Measurements from ENCODE around the gene TWF1.
A peak's percentile ranks its signal among the peaks of the same experiment; 100 is the strongest.
"Not testable (repeated sequence)": the region's sequence is repeated elsewhere in the genome, so short reads cannot be mapped to it uniquely, and the experiment has no call there.

The TWF1 gene

GRCh38 chr12:43805860-43806736 lies at the start of gene TWF1:
TWF1 (minus strand) TSS chr12:43806317; CDS start chr12:43806245, 72 bp downstream.
- DNase-seq (ENCODE audit: low read depth in 2 of 2) = peak; percentile 56 to 84

DNA sequence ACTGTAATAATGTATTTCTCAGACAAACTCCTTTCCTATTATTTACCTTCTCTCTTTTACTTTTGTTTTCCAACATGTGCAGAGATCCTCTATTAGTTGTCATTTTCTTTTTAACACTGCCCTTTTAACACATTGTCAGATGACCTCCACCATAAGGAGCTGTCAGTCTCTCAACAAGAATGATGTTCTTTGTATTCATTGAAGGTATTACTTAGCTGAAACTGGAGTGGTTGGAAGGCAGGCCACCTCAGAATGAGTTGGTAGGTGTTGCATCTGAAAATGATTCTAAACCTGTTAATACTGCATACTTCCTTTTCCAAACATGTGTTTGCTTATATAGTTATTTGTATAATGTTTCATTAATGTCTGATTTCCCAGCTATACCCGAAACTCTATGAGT lies 46.6 kb upstream of the TWF1 start:
- DNase-seq (ENCODE audit: low read depth in 2 of 2) = no peak

DNA sequence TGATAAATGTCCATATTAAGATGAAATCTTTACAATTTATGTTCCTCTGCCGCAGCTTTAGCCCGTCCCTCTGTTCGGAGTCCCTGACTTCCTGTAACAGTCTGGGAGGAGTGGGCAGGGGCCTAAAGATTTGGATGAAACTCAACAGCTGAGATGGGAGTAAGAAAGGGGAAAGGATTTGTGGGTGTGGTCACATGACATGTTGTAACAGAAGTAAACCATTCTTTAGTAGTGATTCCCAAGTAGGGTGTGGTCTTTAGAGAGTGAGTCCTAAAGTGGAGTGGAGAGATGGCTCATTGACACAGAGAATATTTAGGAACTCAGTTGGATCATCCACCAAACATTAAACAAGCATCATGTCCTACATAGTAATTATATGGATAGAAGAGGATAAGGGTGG lies 42.7 kb upstream of the TWF1 start:
- DNase-seq (ENCODE audit: low read depth in 2 of 2) = no peak

DNA sequence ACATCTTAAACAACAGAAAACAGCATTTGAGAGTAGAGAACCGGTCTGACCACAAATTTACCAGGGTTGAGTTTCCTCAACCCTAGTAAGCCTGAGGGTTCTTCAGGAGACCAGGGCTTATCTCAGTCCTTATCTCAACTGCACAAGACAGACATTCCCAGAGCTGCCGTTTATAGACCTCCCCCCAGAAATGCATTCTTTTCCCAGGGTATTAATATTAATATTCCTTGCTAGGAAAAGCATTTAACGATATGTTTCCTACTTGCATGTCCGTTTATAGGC lies 42.0 kb upstream of the TWF1 start:
- no peak for DNase-seq (ENCODE audit: low read depth in 2 of 2)

GRCh38 chr12:43847425-43848225 lies 41.5 kb upstream of the TWF1 start:
- DNase-seq (ENCODE audit: low read depth in 2 of 2) = not testable (repeated sequence)

GRCh38 chr12:43842259-43842658 lies 36.1 kb upstream of the TWF1 start:
- no peak for DNase-seq (ENCODE audit: low read depth in 2 of 2)

DNA sequence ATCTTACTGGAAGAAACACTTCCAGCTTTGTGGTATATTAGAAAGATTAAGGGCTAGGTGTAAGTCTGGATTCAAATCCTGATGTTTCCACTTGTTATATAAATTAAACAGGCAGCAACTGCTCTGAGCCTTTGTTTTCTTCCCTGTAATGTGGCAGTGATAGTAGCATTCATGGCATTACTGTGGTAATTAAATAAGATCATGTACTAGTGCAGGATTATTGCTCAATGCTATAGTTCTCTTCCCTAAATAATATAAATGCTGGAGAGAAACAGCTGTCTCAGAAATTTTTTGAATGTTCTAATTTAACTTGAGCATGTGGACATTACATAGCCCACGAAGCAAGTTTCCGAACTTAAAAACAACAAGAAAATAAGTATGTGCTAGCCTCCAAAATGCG lies 35.1 kb upstream of the TWF1 start:
- no peak for DNase-seq (ENCODE audit: low read depth in 2 of 2)

GRCh38 chr12:43840338-43840737 lies 34.2 kb upstream of the TWF1 start:
- DNase-seq (ENCODE audit: low read depth in 2 of 2) = no peak

DNA sequence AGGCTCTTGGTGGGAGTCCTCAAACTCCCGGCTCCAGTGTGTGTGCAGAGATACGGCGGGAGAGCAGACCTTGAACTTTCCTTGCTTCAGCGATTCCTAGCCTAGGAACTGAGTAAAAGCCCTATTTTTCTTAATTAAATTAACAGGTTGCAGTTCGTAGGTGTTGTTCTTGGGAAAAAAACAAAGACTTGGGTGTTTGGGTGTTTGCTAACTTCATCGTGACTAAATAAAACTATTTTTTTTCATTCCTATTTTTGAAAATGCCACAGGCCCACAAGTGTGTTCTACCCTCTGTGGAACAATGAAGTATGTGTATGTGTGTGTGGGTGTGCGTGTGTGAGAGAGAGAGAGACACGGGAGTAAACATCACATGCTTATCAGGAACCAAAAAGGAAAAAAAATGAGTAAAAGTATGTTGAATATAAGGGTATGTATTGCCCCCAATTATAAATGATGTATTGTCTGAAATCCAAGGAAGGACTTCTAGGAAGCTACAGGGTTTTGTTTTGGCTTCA lies 30.4 kb upstream of the TWF1 start:
- DNase-seq (ENCODE audit: low read depth in 2 of 2) = no peak

DNA sequence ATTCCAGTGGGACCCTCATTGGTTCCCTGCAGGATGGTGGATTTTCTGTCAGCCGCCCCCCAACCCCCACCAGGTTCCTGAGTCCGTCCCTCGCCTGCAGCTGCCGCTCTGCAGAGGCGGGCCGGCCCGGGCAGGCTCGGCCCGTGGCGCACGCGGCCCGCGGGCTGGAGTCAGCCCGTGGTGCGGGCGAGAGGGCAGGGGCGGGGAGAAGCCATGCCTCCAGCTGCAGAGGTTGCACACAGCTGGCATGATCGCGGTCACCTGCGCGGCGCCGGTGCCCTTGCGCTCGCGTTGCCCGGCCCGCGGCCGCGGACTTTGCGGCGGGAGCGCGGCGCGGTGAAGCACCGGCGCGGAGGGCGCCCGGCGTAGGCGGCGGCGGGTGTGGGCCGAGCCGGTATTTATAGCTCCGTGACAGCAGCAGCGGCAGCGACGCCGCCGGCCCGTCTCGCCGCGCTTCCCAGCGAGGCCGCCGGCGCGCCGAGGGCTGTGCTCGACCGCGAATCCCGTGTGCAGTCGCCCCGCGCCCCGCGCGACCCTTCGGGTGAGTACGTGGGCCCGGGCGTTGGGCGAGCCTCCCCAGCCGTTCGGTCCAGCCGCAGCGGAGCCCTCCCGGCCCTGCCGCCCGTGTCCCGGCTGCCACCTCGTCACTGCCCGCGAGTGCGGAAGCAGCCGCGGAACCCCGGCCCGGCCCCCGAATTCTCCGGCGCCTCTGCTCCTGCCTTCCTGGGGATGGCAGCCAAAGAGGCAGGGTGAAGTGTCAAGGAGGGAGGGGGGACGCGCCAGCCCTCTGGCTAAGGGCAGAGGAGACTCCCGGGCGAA lies 29.7 kb upstream of the TWF1 start, which contains the start of gene TMEM117:
TMEM117 (plus strand) TSS at position 426 of the 819 bp plus-strand sequence.
- peak in 1 of 2 donors; percentile 47 for DNase-seq (ENCODE audit: low read depth in 2 of 2)

GRCh38 chr12:43835264-43835655 lies 29.1 kb upstream of the TWF1 start:
- no peak for DNase-seq (ENCODE audit: low read depth in 2 of 2)

GRCh38 chr12:43832463-43833168 lies 26.5 kb upstream of the TWF1 start:
- no peak for DNase-seq (ENCODE audit: low read depth in 2 of 2)

- no peak for DNase-seq (ENCODE audit: low read depth in 2 of 2)
Observed at GRCh38 chr12:43827093-43827492, 21.0 kb upstream of the TWF1 start.

GRCh38 chr12:43826681-43827080 lies 20.6 kb upstream of the TWF1 start:
- DNase-seq (ENCODE audit: low read depth in 2 of 2) = no peak

DNA sequence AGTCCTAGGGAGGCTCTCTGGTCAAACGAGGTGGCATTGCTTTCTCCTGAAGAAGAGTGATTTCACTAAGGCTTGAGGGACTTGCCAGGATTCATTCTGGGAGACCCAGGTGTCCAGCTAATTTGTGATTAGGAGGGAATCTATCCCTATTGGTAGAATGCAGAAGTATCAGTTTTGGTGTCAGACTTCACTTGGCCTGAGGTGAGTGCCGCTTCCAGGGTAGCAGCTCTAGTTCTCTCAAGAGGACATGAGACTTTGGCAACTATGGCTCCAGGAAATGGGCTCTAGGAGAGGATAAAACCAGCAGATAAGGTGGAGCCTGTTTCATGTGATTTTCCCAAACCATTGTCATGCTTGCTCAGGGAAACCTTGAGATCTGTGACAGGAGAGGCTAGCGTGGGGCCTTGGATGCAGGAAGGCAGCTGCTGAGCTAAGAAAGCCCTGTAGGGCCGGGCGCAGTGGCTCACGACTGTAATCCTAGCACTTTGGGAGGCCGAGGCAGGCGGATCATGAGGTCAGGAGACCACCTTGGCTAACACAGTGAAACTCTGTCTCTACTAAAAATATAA lies 18.2 kb upstream of the TWF1 start:
- DNase-seq (ENCODE audit: low read depth in 2 of 2) = no peak

DNA sequence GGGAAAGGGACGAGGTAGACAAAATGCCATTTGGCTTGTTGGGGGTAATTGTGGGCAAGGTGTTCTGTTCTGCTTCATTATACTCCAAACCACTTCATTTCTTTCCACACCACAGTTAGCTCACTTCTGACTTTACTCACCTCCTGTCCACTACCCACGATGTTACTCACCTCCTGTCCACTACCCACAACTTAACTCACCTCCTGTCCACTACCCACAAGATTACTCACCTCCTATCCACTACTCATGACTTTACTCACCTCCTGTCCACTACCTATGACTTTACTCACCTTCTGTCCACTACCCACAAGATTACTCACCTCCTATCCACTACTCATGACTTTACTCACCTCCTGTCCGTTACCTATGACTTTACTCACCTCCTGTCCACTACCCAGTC lies 10.1 kb upstream of the TWF1 start:
- DNase-seq (ENCODE audit: low read depth in 2 of 2) = no peak

DNA sequence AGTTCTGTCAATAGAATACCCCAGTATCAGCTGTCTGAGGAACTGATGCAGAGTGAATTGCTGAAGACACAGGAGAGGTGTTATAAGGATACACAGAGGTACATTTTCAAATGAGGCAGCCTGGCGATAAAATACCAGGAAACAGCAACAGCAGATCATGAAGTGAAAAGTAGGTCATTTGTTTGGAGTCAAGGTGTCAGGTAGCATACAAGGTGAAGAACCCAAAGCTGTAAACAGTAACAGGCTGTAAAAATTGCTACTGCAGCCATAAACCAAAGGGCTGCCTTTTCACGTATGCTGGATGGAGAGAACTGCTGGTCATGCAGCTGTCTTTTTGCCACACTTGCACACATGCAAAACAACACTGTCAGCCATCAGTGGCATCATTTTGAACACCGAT lies 9.3 kb upstream of the TWF1 start:
- no peak for DNase-seq (ENCODE audit: low read depth in 2 of 2)

DNA sequence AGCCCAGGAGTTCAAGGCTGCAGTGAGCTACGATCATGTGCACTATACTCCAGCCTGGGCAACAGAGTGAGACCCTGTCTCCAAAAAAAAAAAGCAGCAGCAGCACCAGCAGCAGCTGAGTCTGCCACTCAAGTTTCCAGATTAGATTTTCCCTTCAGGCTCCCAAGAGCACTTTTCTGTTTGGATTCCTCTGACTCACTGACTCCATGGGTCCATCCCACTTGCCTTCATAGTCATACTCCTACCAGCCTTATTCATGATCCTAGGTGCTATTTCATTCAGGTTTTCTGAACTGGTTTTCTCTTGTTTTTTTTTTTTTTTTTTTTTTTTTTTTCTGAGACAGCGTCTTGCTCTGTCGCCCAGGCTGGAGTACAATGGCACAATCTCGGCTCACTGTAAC lies 6.8 kb upstream of the TWF1 start:
- DNase-seq (ENCODE audit: low read depth in 2 of 2) = no peak

GRCh38 chr12:43812057-43812456 lies 5.9 kb upstream of the TWF1 start:
- DNase-seq (ENCODE audit: low read depth in 2 of 2) = no peak

DNA sequence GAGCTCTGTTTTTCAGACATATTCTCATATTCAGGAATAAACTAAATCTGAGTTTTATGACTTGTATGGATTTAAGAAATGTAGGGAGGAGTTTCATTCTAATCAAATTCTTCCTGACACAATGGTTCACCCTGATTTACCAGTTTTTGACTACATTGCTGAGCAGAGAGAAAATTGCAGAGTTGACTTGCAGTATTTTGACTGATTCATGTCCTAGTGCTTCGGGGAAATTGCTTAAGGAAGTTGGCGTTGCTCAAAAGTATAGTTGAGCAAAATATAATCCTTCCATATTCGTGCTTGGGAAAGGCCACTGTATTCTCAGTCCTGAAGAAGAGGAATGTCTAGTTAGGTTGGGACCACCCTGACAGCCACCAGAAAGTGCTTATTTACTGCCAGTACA lies 1.3 kb upstream of the TWF1 start:
- DNase-seq (ENCODE audit: low read depth in 2 of 2) = no peak

- no peak for DNase-seq (ENCODE audit: low read depth in 2 of 2)
Observed at GRCh38 chr12:43806737-43807072, 588 bp upstream of the TWF1 start.

All from stimulated activated CD8-positive, alpha-beta memory T cell treated with anti-CD3 and anti-CD28 coated beads, Interleukin-7, amount 100 ng/mL, for 4 hours (primary cell).